HG03103 (cell line): ENCODE results near the gene GCN1.
"Not testable (repeated sequence)": the region's sequence is repeated elsewhere in the genome, so short reads cannot be mapped to it uniquely, and the experiment has no call there.

Experiments
- ATAC-seq: cut with Tn5 transposase; IDR thresholded peaks from one replicate; pipeline ENCODE4 v1.9.1; 2021; ENCODE audit warnings: low read depth; ENCODE audit not compliant: unreplicated experiment

Gene GCN1

DNA sequence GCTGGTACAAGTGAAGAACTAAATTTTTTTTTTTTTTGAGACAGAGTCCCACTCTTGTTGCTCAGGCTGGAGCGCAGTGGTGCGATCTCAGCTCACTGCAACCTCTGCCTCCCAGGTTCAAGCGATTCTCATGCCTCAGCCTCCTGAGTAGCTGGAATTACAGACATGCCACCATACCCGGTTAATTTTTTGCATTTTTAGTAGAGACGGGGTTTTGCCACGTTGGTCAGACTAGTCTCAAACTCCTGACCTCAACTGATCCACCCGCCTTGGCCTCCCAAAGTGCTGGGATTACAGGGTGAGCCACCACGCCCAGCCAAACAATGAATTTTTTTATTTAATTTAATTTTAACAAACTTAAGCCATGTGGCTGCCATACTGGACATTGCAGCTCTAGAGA lies 1.2 kb downstream of the GCN1 start:
- not testable (repeated sequence) for ATAC-seq

DNA sequence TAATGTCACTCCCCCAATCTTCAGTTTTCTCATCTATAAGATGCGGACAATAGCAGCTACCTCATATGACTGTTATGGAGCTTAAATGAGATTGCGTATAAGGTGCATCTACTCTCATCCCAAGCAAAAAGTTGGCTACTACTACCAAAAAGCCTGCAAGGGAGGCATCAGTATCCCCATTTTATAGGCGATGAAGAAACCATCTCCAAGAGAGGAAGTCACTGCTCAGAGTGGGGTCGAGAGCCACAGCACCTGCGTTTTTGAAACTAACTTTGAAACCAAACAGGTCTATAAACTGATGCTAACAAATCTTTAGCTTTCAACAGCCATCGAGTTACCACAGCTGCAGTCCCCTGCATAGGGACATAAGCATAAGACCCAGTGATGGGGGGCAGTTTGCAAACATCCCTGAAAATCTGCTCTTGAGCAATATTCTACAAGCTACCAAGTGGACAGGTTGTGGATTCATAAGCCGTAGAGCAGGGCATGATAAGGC lies 3.5 kb downstream of the GCN1 start:
- ATAC-seq: no peak

DNA sequence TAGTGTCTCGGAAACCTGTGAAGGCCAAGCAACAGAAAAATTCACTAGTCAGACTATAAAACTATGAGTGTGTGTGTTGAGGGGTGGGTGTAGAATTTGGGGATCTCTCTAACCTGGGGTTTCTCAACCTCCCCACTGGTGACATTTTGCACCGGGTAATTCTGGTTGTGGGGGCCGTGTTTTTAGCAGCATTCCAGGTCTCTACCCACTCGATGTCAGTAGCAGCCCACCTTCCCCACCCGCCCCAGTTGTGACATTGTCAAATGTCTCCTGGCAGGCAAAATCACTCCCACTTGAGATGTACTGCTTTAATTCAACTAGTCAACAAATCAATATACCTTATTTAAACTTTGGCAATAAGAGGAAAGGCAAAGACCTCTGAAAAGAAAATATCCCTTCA lies 4.1 kb downstream of the GCN1 start:
- no peak for ATAC-seq

DNA sequence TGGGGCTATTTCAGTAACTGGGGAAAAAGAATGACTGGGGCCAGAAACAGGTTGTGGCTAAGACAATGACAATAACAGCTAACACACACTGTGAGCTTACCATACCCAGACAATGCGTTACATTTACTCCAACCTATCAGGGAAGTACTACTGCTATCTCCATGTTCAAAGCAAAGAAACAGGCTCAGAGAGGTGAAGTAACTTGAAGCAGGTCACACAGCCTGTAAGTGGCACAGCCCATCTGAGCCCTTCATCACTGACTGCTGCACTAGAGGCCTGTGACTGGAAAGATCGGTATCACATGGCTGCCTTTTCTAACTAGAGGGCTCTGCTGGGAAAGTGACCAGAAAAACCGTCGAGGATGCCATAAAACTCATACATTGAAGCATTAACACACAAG lies 7.9 kb downstream of the GCN1 start:
- no peak for ATAC-seq

DNA sequence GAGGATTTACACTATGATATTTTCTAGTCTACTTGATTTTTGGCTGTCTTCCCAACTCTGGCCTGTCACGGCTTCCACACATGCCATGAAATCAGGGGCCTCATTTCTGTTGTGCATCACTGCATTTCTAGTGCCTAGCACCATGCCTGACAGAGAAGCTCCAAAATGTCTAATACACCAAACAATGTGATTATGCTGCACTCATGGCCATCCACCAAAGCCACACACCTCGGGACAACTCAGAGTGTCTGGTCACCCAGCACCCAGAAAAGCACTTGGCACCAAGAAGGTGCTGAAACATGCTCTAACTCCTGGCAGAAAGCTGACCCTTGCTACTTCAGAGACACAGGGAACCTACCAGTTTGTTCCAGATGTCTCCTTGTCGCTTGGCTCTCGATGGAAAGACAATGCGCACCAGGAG lies 11.3 kb downstream of the GCN1 start:
- ATAC-seq: no peak

DNA sequence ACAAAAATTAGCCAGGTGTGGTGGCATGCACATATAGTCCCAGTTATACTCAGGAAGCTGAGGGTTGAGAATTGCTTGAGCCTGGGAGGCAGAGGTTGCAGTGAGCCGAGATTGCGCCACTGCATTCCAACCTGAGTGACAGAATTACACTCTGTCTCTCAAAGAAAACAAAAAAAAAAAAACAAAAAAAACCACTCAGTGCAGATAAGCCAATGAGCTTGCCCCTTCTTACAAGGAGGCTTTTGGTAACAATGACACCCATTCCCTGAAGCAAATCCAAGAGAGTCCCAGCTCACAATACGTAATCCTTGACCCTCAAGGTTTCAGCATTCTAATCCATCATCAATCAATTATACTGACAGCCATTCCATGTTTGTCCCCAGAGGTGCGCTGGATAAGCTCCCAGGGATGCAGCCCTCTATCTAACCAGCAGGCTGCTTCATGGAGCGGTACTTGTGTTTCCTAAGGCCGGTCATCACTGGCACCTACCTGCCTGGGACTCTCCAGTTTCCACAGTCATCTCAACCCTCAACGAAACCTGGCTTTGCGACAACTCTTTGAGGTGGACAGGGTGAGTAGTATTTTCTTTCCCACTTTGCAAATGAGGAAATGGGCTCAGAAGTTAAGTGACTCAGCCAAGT lies 12.4 kb downstream of the GCN1 start:
- ATAC-seq: no peak

DNA sequence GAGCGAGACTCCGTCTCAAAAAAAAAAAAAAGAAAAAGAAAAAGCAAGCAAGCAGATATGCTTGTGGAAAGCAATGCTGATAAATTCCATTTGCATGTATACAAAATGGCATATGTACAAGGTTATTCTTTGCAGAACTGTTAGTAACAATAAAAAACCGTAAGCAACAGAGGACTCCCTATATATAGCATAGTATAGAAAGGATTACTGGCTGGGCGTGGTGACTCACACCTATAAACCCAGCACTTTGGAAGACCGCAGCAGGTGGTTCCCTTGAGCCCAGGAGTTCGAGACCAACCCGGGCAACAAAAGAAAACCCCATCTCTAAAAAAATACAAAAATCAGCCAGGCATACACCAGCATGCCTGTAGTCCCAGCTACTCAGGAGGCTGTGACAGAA lies 13.5 kb downstream of the GCN1 start:
- ATAC-seq: no peak

DNA sequence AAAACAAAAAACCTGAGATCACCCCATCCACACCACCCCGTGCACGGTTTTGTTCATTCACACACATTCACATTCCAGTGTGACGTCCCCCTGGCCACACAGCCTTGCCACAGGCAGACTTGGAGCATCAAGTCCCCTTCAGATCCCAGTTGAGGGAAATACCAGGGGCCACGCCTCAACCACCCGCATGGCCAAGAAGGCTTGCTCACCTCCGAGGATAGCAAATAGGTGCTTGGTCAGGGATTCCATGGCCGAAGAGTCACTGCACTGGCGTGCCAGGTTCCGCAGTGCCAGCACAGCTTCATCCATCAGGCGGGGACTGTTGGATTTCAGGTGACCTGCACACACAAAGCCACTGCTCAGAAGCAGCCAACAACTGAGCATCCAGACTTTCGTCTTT lies 19.0 kb downstream of the GCN1 start:
- ATAC-seq: no peak

DNA sequence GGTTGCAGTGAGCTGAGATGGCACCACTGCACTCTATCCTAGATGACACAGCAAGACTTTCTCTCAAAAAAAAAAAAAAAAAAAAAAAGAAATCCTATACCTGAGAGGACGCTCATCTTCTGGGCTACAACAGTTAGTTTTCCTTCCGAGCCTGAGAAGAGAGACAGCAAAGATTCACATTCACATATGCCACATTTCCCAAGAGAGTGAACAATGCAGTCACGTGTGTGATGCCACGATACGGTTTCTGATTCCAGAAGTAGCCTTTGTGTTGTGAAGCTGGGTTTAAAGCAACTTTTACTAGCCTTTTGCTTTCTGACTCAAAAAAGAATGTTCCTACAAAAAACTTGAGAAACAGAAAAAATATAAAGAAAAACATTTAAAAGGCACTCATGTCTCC lies 19.5 kb downstream of the GCN1 start:
- no peak for ATAC-seq

DNA sequence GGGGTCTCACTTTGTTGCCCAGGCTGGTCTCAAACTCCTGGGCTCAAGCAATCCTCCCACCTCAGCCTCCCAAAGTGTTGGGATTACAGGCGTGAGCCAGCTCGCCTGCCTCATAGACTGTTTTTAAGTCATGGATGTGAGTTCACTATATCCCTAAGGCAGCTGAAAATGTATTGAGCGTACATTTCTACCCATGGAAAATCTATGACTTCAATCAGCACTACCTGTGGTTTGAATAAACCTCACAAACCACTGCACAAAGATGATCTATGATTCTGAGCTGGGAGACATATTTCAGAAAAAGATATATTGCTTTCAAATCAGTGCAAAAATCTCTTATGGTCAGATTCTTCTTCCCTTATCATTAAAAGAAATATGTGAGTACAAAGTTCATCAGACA lies 22.5 kb downstream of the GCN1 start:
- ATAC-seq: no peak

DNA sequence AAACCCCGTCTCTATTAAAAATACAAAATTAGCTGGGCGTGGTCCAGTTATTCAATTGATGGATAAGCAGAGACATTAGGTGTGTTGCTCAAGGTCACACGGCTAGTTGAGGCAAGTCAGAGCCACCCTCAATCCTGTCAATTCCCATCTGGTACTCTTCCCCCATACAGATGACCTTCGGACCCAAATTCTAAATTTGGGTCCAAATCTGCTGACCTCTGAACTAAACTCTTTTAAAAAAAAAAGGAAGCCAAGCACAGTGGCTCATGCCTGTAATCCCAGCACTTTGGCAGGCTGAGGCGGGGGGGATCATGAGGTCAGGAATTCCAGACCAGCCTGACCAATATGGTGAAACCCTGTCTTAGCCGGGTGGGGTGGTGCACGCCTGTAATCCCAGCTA lies 23.9 kb downstream of the GCN1 start:
- ATAC-seq: no peak

DNA sequence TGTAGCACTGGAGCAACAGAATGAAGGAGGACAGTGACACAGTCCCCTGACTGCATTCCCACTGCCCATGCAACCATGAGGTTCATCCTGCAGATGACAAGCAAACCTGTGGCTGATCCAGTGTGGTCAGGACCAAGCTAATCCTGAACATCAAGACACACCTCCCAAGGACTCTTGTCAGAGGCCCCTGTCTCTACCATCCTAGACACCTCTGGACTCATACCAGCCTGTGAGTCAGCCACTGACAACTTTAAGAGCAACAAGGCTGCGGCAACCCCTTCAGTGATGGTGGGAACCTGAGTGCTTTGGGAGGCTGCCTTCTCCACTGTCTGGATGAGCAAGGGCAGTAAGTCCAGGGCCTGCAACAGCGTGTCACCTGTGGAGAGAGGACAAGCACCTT lies 24.6 kb downstream of the GCN1 start:
- ATAC-seq: no peak

DNA sequence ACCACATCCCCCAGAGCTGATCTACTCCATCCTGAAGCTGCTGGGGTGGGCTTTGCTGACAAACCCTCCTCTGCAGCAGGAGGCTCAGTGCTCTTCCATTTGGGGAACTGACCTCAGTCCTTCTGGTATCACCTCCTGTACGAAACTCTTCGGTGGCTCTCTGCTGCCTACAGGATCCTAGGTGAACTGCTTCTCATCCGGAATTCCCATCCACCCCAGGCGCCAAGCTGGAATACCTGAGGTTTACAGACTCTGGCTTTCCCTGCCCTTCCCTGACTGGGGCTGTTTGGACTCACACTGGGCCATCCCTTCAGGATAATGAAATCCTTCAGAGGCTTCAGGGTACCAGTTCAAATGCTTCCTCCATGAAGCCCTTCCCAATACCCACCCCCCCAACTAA lies 26.2 kb downstream of the GCN1 start:
- ATAC-seq: no peak

DNA sequence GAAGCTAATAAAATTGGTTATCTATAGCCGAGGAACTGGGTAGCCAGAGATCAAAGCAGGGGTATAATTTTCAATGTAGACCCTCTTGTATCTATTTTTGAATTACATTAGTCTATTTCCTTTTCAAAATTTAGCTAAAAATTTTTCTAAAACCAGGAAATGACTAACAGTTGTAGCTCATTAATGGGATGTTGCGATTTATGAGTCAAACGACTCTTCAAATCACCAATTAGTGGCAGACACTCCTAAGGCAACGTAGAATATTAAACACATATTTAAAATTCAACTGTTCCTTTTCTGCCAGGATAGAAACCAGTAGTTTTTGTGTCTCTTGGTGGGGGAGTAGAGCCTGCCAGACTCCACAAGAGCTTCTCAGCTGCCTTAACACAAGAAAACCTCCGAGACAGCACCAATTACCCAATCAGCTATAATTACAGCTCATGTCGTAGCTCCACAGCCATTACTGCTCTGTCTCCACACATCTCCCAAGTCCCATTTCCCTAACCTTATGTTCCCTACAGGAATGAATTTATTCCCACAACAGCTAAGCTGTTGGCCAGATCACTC lies 26.9 kb downstream of the GCN1 start:
- no peak for ATAC-seq

DNA sequence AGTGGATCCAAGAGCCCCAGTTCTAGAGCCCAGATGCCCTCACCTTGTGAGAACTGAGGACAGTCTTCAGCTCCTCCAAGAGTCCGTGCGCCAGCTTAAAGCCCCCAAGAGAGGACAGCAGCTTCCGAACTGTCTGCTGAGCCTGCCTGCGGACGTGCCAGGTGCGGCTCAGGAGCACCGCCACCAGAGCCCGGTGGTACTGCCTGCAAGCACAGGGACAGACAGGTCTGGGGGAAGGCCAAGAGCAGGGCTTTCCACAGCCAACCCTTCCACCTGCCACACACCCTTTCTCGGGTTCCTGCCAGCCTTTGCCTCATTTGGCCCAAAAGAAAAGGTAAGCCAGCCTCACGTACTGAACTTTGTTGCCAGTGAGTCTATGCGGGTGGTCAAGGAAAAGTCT lies 30.2 kb downstream of the GCN1 start:
- ATAC-seq: no peak

DNA sequence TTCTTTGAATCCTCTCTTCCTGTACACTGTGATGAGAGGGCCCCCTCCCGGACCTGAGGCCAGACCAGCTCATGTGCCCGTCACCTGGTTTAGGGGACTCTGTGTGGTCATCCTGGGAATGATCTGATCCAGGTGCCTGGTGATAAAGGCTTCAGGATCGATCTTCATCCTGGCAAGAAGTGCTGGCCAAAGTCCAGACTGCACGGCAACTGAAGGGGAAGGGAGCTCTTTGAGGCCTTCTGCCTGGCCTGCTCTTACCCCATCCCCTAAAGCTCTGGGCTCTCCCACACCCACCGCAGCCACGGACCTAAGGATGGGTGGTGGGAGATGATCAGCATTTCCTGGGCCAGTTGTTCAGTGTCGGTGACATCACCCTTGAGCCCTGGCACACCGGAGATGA lies 31.8 kb downstream of the GCN1 start:
- no peak for ATAC-seq

DNA sequence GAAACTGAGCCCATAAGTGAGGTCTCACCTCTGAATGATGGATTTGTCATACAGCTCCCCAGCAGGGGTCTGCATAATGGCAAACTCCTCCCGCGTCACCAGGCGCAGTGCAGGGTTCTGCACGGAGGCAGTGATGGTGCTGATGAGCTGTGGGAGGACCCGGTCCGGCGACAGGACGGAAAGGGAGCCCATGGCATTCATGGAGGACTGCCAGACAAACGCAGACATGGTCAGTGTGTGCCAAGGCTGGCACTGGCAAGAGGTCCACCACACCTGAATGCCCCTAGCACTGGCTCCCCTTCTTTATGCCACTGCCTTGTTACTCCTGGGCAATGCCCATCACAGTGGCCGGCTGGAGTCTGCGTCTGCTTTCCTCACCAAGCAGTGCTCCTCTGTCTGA lies 32.7 kb downstream of the GCN1 start:
- ATAC-seq: no peak

DNA sequence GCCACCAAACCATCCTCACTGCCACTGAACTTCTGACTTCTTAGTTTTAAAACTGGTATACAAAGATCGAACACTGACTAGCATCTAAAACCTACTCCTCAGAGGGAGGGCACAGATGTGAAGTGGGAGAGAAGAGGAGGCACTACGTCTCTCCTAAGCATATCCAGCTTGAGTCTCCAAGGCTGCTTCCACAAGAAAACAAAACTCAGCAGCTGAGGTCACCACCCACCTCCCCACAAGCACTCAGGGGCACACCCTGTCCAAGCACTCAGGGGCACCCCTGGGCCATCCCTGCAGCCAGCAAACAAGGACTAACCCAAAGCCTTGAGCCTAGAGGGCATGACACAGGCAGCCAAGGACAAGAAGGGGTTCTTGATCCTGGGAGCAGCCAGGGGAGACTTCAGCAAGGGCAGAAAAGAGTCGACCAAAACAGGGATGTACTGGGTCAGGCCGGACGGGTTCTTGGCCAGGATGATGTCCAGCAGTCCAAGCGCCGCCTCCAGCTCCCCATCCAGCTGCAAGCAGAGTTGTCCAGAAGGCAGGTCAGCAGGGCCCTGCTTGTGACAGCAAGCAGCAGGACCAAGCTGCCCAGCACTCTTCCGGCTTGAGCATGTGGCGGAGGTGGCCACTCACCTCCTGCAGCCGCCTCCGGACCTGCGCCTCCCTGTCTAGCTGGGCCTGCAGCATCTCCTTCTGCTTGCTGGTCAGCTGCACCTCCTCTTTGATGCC lies 34.8 kb downstream of the GCN1 start:
- no peak for ATAC-seq

DNA sequence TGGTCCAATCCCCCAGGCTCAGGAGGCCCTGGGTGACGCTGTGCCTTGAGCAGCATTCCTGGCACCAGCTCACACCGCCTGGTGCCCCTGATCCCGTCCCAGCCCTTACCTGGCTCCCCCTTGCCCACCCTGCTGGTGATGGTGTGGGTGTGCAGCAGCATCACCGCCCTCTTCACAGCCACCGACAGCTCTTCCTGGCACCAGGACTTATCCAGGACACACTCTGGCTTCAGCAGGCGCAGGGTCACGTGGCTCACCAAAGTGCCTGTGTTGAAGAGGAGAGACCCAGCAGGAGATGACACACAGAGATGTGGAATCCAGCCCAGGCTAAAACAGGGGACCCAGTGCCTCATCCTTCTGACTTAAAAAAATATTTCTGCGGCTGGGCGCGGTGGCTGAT lies 36.2 kb downstream of the GCN1 start:
- ATAC-seq: no peak

DNA sequence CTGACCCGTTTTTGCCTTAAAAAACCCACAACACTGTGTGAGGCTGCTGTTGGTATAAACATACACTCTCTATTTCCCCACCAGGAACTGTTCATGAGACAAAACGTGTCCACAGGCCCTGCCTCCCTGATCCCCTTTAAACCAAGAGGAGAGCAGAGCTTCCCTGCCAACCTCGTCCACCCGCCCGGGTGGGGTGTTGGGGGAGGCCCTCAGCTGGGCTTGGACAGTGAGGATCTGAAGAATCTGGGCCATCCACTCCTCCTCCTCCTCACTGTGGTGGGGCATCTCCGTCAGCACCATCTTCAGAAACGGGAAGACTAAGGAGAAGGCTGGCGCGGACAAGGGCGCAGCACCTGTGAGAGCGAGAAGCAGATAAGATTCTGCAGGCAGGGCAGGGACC lies 36.8 kb downstream of the GCN1 start:
- ATAC-seq: no peak

DNA sequence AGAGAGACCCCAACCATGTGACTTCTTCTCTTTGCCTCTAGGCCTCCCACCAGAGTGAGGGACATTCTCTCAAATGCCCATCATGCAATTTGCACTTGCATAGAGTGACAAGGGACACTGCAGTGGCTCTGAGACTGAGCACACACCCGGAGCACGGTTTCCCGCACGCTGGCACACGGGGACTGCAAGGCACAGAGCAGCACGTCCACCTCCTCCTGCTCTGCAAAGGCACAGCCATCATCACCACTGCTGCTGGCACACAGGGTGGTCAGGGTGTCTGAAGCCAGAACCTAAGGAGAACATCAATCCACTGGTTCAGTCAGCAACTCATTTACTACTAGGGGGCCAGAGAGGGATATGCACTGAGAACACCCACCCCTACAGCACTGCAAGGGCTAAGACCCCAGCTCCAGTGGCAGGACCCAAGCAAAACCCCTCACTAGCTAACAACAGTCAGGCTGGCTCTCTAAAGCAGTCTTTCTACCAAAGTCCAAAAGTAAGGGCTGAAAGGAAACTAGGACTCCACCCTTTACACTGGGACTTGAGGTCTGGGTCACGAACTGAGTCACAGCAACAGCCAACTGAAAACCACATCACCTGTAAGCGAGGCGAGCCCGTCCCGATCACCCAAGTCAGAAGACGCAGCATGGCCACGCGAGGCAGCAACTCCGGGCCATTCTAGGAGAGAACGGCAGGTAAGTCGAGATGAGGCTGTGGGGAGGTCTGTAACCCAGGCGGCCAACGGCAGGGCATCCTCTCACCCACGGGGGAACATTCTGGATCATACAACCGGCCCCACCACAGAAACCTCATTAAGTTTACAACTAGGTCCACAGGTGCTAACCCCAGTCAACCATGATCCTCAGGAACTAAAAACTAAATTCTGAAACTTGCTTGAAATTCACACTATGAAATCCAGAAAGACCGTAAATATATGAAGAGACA lies 37.9 kb downstream of the GCN1 start:
- ATAC-seq: no peak
